ENCODE results near the gene BAG3. TPM values are rescaled to one million over a fixed set of nuclear protein-coding genes. Genes with fewer than 3 reads are reported as not detected.

BAG3 gene
- total and polyA plus RNA-seq, 2 of the 8 experiments (the other 6 are each of a cell fraction or from before 2014, with no cell fraction given), result 3.5 to 13.3 TPM

GRCh38 chr10:119687192-119688032, 36.2 kb downstream of the BAG3 start (continued):
- TF ChIP-seq CTBP2 (IDR thresholded peaks at IDR 0.05; ENCODE audit: borderline replicate concordance, insufficient read depth, insufficient read length, low read length) (peak; percentile 62), CREB1 (IDR thresholded peaks at IDR 0.05) (no peak), CHD1 (IDR thresholded peaks at IDR 0.05; ENCODE audit: low read depth, low read length) (no peak), JUN (IDR thresholded peaks at IDR 0.05; ENCODE audit: low read depth, low read length) (no peak), RFX5 (IDR thresholded peaks at IDR 0.05; ENCODE audit: borderline replicate concordance, low read depth, low read length) (no peak), SP1 (IDR thresholded peaks at IDR 0.05; ENCODE audit: low read depth, low read length) (peak; percentile 92), FOSL1 (IDR thresholded peaks at IDR 0.05; ENCODE audit: insufficient read depth, low read depth, low read length) (no peak), NANOG (IDR thresholded peaks at IDR 0.05; ENCODE audit: insufficient read depth, low read depth, low read length, poor library complexity, severe bottlenecking) (peak; percentile 32), CEBPB (IDR thresholded peaks at IDR 0.05; ENCODE audit: low read depth, low read length) (no peak), YY1 (IDR thresholded peaks at IDR 0.05; ENCODE audit: low read depth, low read length) (peak; percentile 58; the same call in 1 of the 2 replicates)
- TF ChIP-seq, protein P1, sequence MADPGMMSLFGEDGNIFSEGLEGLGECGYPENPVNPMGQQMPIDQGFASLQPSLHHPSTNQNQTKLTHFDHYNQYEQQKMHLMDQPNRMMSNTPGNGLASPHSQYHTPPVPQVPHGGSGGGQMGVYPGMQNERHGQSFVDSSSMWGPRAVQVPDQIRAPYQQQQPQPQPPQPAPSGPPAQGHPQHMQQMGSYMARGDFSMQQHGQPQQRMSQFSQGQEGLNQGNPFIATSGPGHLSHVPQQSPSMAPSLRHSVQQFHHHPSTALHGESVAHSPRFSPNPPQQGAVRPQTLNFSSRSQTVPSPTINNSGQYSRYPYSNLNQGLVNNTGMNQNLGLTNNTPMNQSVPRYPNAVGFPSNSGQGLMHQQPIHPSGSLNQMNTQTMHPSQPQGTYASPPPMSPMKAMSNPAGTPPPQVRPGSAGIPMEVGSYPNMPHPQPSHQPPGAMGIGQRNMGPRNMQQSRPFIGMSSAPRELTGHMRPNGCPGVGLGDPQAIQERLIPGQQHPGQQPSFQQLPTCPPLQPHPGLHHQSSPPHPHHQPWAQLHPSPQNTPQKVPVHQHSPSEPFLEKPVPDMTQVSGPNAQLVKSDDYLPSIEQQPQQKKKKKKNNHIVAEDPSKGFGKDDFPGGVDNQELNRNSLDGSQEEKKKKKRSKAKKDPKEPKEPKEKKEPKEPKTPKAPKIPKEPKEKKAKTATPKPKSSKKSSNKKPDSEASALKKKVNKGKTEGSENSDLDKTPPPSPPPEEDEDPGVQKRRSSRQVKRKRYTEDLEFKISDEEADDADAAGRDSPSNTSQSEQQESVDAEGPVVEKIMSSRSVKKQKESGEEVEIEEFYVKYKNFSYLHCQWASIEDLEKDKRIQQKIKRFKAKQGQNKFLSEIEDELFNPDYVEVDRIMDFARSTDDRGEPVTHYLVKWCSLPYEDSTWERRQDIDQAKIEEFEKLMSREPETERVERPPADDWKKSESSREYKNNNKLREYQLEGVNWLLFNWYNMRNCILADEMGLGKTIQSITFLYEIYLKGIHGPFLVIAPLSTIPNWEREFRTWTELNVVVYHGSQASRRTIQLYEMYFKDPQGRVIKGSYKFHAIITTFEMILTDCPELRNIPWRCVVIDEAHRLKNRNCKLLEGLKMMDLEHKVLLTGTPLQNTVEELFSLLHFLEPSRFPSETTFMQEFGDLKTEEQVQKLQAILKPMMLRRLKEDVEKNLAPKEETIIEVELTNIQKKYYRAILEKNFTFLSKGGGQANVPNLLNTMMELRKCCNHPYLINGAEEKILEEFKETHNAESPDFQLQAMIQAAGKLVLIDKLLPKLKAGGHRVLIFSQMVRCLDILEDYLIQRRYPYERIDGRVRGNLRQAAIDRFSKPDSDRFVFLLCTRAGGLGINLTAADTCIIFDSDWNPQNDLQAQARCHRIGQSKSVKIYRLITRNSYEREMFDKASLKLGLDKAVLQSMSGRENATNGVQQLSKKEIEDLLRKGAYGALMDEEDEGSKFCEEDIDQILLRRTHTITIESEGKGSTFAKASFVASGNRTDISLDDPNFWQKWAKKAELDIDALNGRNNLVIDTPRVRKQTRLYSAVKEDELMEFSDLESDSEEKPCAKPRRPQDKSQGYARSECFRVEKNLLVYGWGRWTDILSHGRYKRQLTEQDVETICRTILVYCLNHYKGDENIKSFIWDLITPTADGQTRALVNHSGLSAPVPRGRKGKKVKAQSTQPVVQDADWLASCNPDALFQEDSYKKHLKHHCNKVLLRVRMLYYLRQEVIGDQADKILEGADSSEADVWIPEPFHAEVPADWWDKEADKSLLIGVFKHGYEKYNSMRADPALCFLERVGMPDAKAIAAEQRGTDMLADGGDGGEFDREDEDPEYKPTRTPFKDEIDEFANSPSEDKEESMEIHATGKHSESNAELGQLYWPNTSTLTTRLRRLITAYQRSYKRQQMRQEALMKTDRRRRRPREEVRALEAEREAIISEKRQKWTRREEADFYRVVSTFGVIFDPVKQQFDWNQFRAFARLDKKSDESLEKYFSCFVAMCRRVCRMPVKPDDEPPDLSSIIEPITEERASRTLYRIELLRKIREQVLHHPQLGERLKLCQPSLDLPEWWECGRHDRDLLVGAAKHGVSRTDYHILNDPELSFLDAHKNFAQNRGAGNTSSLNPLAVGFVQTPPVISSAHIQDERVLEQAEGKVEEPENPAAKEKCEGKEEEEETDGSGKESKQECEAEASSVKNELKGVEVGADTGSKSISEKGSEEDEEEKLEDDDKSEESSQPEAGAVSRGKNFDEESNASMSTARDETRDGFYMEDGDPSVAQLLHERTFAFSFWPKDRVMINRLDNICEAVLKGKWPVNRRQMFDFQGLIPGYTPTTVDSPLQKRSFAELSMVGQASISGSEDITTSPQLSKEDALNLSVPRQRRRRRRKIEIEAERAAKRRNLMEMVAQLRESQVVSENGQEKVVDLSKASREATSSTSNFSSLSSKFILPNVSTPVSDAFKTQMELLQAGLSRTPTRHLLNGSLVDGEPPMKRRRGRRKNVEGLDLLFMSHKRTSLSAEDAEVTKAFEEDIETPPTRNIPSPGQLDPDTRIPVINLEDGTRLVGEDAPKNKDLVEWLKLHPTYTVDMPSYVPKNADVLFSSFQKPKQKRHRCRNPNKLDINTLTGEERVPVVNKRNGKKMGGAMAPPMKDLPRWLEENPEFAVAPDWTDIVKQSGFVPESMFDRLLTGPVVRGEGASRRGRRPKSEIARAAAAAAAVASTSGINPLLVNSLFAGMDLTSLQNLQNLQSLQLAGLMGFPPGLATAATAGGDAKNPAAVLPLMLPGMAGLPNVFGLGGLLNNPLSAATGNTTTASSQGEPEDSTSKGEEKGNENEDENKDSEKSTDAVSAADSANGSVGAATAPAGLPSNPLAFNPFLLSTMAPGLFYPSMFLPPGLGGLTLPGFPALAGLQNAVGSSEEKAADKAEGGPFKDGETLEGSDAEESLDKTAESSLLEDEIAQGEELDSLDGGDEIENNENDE (IDR thresholded peaks at IDR 0.05; ENCODE audit: insufficient replicate concordance, low read length), result peak; percentile 77

Measured in H1 (cell line).